ENCODE measurements around the gene OSTM1. TPM values are rescaled to one million over a fixed set of nuclear protein-coding genes. Genes with fewer than 3 reads are reported as not detected.
"Not testable (repeated sequence)": the region's sequence is repeated elsewhere in the genome, so short reads cannot be mapped to it uniquely, and the experiment has no call there.

The OSTM1 gene
- total RNA-seq, 1 donor from 2014 or later, result 16.8 TPM

GRCh38 chr6:108013787-108014439 is 60.6 kb downstream of the OSTM1 start:
- peaks cover 20% of the 10 kb centered on the region for H3K36me3 Mint-ChIP-seq
- H3K4me3 Mint-ChIP-seq, result no peak overlapping the region
- H3K27ac Mint-ChIP-seq, result no peak overlapping the region
- no peak for DNase-seq (ENCODE audit: low spot score in 2 of 2, unreplicated experiment in 2 of 2)
- no peak for TF ChIP-seq CTCF (IDR thresholded peaks at IDR 0.05; ENCODE audit: unreplicated experiment)
- H3K9me3 Mint-ChIP-seq, result peaks cover 44% of the 10 kb centered on the region
- H3K27me3 Mint-ChIP-seq (ENCODE audit: low read depth), result no peaks in the 10 kb centered on the region
- H3K4me1 Mint-ChIP-seq, result no peaks in the 10 kb centered on the region

DNA sequence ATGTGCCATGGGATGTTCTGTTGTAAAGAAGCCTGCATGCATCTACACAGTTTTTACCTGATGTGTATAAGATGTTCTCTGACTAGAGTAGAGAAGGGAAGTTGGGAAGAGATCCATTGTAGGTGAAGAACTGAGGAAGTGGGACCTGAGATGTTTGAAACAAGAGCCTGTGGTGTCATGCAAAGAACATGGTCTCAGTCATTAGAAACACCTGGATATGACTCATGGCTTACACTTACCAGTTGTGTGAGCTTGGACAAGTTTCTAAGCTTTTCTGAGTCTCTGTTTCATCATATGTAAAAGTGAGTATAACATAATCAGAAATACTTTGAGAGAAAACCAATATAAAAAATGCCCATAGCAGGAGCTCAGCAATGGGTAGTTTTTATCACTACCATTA is 64.6 kb downstream of the OSTM1 start:
- Mint-ChIP-seq H3K27ac (no peak overlapping the region), H3K4me1 (no peaks in the 10 kb centered on the region), H3K9me3 (peaks cover 29% of the 10 kb centered on the region), H3K36me3 (peaks cover 15% of the 10 kb centered on the region), H3K4me3 (no peak overlapping the region), H3K27me3 (ENCODE audit: low read depth) (no peaks in the 10 kb centered on the region)
- DNase-seq (ENCODE audit: low spot score in 2 of 2, unreplicated experiment in 2 of 2), result no peak
- TF ChIP-seq CTCF (IDR thresholded peaks at IDR 0.05; ENCODE audit: unreplicated experiment), result no peak

- H3K4me3 Mint-ChIP-seq; H3K27me3 Mint-ChIP-seq (ENCODE audit: low read depth): not testable (repeated sequence)
Measured at GRCh38 chr6:108009258-108009657, 65.3 kb downstream of the OSTM1 start.

GRCh38 chr6:108008363-108008762 is 66.2 kb downstream of the OSTM1 start:
- no peak for DNase-seq (ENCODE audit: low spot score in 2 of 2, unreplicated experiment in 2 of 2)
- no peak overlapping the region for H3K4me3 Mint-ChIP-seq
- peaks cover 8% of the 10 kb centered on the region for H3K4me1 Mint-ChIP-seq
- peaks cover 16% of the 10 kb centered on the region for H3K9me3 Mint-ChIP-seq
- no peak for TF ChIP-seq CTCF (IDR thresholded peaks at IDR 0.05; ENCODE audit: unreplicated experiment)
- H3K36me3 Mint-ChIP-seq, result peaks cover 11% of the 10 kb centered on the region
- no peaks in the 10 kb centered on the region for H3K27me3 Mint-ChIP-seq (ENCODE audit: low read depth)
- H3K27ac Mint-ChIP-seq, result no peak overlapping the region

More at GRCh38 chr6:108009258-108009657, 65.3 kb downstream of the OSTM1 start:
- not testable (repeated sequence) for H3K27ac Mint-ChIP-seq; DNase-seq (ENCODE audit: low spot score in 2 of 2, unreplicated experiment in 2 of 2); H3K4me1 Mint-ChIP-seq
- H3K36me3 Mint-ChIP-seq, result peaks cover 11% of the 10 kb centered on the region
- peaks cover 23% of the 10 kb centered on the region for H3K9me3 Mint-ChIP-seq

- Mint-ChIP-seq H3K9me3 (peaks cover 13% of the 10 kb centered on the region), H3K27ac (no peak overlapping the region), H3K4me3 (no peak overlapping the region), H3K27me3 (ENCODE audit: low read depth) (no peaks in the 10 kb centered on the region), H3K36me3 (peaks cover 11% of the 10 kb centered on the region), H3K4me1 (peaks cover 26% of the 10 kb centered on the region)
- no peak for TF ChIP-seq CTCF (IDR thresholded peaks at IDR 0.05; ENCODE audit: unreplicated experiment)
- DNase-seq (ENCODE audit: low spot score in 2 of 2, unreplicated experiment in 2 of 2), result no peak
Measured at GRCh38 chr6:108005961-108006360, 68.6 kb downstream of the OSTM1 start.

DNA sequence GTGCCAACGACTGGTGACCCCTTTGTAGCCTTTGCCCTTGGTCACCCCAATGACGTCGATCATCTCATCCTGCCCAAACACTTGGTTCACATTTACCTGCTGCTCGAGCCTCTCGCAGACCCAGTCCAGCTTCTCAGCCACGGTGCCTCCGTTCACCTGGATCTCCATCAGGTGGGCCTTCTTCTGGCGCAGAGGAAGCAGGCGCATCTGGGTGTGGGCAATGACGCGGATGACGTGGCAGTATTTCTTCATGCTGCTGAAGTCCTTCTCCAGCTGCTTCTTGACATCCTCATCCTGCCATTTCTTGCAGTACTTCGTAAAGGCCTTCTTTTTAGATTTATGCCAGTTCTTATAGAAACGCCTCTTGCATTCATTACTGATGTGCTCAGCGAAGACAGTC is 69.7 kb downstream of the OSTM1 start:
- Mint-ChIP-seq H3K9me3 (peaks cover 11% of the 10 kb centered on the region), H3K27me3 (ENCODE audit: low read depth) (no peaks in the 10 kb centered on the region), H3K4me3 (no peak overlapping the region), H3K36me3 (peaks cover 11% of the 10 kb centered on the region), H3K27ac (no peak overlapping the region), H3K4me1 (peaks cover 26% of the 10 kb centered on the region)
- TF ChIP-seq CTCF (IDR thresholded peaks at IDR 0.05; ENCODE audit: unreplicated experiment), result no peak
- DNase-seq (ENCODE audit: low spot score in 2 of 2, unreplicated experiment in 2 of 2), result no peak
